ENCODE measurements around the gene DPEP3.

- TF ChIP-seq CTCF (IDR thresholded peaks at IDR 0.05 in 8 of 11, conservative IDR thresholded peaks at IDR 0.05 in 3 of 11) (no peak), POLR2A (IDR thresholded peaks at IDR 0.05) (no peak), POLR2AphosphoS5 (IDR thresholded peaks at IDR 0.05) (no peak)
Observed at GRCh38 chr16:68019167-68019680, 38.9 kb upstream of the DPEP3 start.
